ENCODE data around the gene SORBS1.

- TF ChIP-seq EZH2 (IDR thresholded peaks at IDR 0.05; ENCODE audit: insufficient read depth, poor library complexity, severe bottlenecking), result no peak
- TF ChIP-seq EZH2phosphoT487 (IDR thresholded peaks at IDR 0.05; ENCODE audit: insufficient read depth, low read depth), result no peak
Measured at GRCh38 chr10:95333997-95334804, 227.0 kb downstream of the SORBS1 start.

Measured in GM23248 (cell line).